22Rv1 (cell line): ENCODE results near the gene CEP57L1.

Experiments used
- ZFX ChIP-seq: fragments of 450-650 bp; IDR thresholded peaks from 2 replicates; pipeline ENCODE4 v1.6.1; 2017; ENCODE audit warnings: antibody characterized with exemption, borderline replicate concordance
- TF ChIP-seq, protein P1 (sequence below): fragments of 450-650 bp; IDR thresholded peaks from 2 replicates; pipeline ENCODE4 v1.5.1; 2017; ENCODE audit warnings: mild to moderate bottlenecking

DNA sequence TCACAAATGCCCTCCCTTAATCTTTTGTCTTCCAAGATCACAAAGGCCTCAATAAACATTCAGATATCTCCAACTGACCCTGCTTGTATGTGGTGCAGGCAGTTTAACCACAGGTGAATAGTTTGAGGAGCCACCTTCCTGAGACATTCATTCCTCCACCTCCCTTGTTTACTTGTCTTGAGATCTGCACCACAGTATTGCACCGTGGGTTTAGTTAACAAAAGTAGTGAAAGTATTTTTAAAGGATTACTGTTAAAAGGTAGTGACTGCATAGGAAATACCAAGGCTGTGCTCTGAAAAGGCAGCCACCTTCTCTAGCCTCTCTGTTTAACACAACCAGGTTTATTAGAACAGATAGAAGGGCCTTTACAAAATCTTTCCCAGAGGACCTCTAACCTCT, 47.1 kb upstream of the CEP57L1 start:
- TF ChIP-seq, protein P1, sequence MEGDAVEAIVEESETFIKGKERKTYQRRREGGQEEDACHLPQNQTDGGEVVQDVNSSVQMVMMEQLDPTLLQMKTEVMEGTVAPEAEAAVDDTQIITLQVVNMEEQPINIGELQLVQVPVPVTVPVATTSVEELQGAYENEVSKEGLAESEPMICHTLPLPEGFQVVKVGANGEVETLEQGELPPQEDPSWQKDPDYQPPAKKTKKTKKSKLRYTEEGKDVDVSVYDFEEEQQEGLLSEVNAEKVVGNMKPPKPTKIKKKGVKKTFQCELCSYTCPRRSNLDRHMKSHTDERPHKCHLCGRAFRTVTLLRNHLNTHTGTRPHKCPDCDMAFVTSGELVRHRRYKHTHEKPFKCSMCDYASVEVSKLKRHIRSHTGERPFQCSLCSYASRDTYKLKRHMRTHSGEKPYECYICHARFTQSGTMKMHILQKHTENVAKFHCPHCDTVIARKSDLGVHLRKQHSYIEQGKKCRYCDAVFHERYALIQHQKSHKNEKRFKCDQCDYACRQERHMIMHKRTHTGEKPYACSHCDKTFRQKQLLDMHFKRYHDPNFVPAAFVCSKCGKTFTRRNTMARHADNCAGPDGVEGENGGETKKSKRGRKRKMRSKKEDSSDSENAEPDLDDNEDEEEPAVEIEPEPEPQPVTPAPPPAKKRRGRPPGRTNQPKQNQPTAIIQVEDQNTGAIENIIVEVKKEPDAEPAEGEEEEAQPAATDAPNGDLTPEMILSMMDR = no peak
- TF ChIP-seq ZFX = no peak
